ENCODE measurements around the gene EHF. TPM values are rescaled to one million over a fixed set of nuclear protein-coding genes. Genes with fewer than 3 reads are reported as not detected.

The EHF gene
- total and polyA plus RNA-seq, 9 of the 15 experiments (the other 6 are each of a cell fraction or from before 2014, with no cell fraction given): 0.04 to 0.54 (median 0.37) TPM

GRCh38 chr11:34616830-34617504 is 3.9 kb upstream of the EHF start (continued):
- no peak for TF ChIP-seq ZBTB12 (CRISPR knock-in tag; IDR thresholded peaks at IDR 0.05)
- TF ChIP-seq NFIC (IDR thresholded peaks at IDR 0.05): peak; percentile 74
- no peak for TF ChIP-seq STAT6 (CRISPR knock-in tag; IDR thresholded peaks at IDR 0.05)
- TF ChIP-seq JUND (IDR thresholded peaks at IDR 0.05; ENCODE audit: borderline replicate concordance, low read depth, low read length): peak; percentile 19; the same call in 1 of the 2 replicates
- no peak for TF ChIP-seq JUND (tag; IDR thresholded peaks at IDR 0.05; ENCODE audit: borderline replicate concordance, low read depth, low read length)
- TF ChIP-seq BCL6 (CRISPR knock-in tag; IDR thresholded peaks at IDR 0.05): no peak
- no peak for TF ChIP-seq CXXC5 (CRISPR knock-in tag; IDR thresholded peaks at IDR 0.05)
- TF ChIP-seq ZNF274 (IDR thresholded peaks at IDR 0.05; ENCODE audit: borderline replicate concordance, low read depth, low read length): no peak
- no peak for TF ChIP-seq ZKSCAN8 (CRISPR knock-in tag; IDR thresholded peaks at IDR 0.05)
- TF ChIP-seq ZNF197 (CRISPR knock-in tag; IDR thresholded peaks at IDR 0.05; ENCODE audit: low read depth): no peak
- no peak for TF ChIP-seq ZNF263 (CRISPR knock-in tag; IDR thresholded peaks at IDR 0.05; ENCODE audit: borderline replicate concordance)
- TF ChIP-seq CBX1 (IDR thresholded peaks at IDR 0.05; ENCODE audit: low read depth): no peak
- TF ChIP-seq ZNF395 (CRISPR knock-in tag; IDR thresholded peaks at IDR 0.05): no peak
- no peak for TF ChIP-seq ZNF707 (CRISPR knock-in tag; conservative IDR thresholded peaks at IDR 0.05)
- TF ChIP-seq HINFP (tag; conservative IDR thresholded peaks at IDR 0.05; ENCODE audit: low read depth): no peak

Measured in K562 (cell line).